NCI-H345 (cell line): ENCODE data around the gene COG2.

Experiments
- DNase-seq: peaks from one replicate; lab custom pipeline; 2025; lab: John Stamatoyannopoulos, UW

COG2 gene

DNA sequence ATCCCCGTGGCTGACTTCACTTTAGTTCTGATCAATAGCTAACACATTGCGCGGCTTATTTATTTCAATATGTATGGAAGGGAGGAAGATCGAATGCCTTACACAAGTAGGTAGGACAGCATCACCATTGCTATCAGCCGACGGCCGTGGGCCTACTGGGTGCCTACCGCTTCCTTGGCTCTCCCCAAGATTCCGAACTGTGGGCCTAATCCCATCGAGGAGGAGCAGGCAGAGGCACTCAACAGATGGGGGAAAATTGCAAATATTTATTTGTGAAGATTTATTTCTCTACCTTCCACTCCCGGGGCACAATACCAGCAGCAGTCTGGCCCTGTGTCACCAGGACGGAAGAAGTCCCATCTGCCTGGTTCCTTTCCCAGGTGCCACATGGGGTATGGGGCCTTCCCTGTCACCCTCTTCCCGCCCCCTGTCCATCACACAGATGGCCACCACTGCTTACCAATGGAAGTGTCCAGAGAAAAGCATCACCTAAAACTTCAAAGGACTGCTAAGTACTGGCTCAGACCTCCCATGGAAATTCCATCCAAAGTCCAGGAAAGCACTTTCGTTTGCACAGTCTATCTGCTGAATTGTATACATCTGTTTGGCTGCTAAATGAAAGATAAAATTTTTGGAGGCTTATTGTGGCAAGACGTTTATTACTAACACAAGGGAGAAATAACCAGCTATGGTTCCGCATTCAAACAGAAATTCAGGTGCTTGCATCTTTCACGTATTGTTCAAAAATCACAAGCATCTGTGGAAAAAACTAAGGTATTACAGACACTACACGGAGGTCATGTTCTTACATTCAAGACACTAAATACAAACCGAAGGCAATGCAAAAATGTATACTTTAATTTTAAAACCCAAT lies 59.9 kb downstream of the COG2 start:
- no peak for DNase-seq

DNA sequence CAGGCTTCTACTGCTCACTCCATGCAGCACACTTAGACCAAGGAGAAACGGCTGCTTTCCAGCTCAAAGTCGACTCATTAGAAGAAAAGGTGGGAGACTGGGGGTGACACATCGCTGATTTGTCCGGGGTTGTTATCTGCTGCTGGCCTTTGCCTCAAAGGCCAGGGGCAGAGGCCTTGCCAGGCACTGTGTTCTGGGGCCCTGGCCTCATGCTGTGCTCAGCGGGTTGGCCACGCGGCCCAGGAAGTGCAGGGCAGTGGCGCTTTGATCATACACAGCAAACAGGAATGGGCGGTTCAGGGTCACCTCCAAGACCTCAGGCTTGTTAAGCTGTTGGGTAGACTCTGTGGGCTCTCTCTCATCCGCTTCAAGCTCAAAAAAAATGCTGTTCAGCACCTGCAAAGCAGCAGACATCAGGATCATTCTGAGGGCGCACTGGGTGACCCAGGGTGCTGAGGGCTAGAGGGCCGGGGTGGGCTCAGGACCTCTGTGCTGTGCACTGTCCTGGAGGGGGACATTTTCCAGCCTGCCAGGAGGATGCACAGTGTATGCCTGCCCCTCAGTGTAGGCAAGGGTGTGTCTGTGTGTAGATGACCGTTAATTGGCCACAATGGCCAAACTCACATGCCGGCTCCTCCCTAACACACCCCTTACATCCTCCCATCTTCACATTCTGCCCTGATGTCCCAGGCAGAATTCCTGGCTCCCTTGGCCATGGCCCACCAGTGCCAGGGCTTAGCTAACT lies 60.8 kb downstream of the COG2 start:
- DNase-seq: no peak

DNA sequence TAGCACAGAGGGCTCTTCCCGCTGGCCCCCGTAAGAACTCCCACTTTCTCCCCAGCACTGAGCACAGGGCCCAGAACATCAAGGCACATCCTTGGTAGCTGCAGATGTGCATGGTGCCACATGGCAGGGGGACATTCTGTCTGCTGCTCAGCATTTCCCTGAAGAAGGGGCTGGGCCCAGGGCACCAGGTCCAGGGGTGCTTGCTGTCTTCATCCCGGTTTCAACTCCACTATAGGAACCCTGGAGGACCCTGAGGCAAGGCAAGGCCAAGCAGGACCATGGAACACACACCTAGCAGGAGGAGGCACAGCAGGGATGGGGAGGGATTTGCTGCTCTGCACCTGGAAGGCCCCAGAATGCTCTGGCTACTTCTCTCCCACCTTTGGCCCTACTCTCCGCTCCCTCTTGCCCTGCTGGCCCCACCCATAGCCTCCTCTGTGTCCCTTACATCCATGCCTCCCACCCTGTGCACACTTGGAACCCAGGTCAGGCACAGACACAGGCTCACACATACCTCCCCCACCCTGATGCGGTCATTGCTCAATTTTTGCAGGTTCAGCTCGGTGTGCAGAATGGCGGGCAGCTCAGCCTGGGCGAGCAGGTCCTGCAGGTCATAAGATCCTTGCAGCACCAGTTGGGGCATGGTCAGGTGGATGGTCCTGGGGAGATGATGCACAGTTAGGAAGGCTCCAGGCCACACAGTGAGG lies 61.6 kb downstream of the COG2 start:
- DNase-seq: no peak

DNA sequence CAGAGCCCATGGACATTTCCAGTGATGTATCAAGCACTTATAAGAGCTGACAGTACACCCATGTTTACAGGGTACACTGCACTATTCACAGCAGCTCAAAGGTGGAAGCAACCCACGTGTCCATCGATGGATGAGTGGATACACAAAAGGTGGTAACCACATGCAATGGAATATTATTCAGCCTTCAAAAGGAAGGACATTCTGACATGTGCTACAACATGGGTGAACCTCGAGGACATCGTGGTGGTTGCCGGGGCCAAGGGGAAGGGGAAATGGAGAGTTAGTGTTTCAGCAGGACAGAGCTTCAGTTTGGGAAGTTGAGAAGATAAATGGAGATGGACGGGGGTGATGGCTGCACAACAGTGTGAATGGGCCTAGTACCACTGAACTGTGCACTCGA lies 62.5 kb downstream of the COG2 start:
- DNase-seq: no peak

DNA sequence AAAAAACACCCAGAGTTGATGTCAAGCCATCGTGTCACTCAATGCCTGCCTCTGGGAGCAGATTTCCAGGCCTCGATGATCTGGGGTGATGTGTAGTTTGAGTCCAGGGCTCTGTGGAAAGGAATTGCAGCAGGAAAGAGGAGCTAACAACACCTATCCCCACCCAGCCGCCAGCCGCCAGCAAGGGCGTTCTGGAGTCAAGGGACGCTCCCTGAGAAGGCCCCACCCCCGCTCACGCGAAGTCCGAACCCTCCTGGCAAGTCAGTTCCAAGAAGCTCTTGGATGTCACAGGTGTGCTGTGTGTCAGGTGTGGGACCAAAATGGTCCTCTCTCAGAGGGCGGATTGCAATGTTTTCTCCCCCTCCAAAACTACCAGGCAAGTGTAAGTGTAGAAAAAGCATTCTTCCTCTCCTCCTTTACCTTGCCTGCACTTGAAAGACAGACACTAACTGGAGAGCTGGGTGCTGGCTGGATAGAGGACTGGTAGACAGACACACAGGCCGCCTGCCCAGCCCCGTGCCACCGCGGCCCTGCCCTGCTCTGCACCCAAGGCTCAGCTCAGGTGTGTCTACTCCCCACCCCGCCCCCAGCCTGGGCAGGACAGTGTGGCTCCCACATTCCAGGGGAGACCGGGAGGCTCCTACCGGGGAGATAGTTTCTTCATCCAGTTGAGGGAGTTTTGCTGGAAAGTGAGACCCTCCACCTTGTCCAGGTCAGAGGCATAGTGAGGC lies 63.2 kb downstream of the COG2 start:
- DNase-seq: no peak

GRCh38 chr1:230706020-230706699 lies 63.9 kb downstream of the COG2 start:
- DNase-seq: no peak

- DNase-seq: no peak
These were observed 64.8 kb downstream of the COG2 start for GRCh38 chr1:230706887-230707731.

GRCh38 chr1:230707732-230708630 lies 65.7 kb downstream of the COG2 start:
- DNase-seq: no peak

DNA sequence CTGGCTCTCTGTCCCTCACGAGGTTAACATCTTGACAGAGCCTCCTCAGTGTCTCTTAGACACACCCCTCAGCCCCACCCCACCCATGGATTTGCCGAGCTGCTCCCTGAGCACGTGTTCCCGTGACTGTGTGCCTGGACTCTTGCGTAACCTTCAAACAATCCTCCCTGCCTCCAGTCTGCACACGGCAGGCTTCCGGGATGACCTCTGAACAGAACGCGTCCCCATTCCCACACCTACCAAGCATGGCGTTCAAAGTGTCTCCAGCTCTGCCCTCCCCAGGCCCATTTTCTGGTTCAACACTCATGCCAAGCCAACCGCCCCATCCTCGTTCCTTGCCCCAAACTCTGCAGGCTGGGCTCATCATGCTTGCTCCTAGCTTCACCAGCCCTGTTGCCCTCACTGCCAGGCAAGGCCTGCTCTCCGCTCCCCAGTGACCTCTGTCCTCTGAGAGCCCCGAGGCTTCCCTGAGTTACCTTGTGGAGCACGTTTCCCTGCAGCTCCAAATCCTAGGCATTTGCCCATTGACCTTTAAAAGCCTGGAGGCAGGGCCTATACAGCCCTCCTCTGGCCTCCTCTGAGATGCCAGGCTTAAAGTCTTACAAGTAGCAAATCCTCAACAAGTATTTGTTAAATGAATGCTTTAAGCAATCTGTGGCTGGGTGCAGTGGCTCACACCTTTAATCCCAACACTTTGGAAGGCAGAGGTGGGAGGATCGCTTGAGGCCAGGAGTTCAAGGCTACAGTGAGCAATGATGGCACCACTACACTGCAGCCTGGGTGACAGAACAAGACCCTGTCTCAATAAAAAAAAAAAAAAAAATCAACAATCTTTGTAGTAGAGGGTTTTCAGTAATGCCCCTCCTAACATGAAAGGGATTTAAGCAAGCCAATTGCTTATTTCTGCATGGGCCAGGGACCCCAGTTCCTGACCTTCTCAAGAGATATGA lies 66.6 kb downstream of the COG2 start:
- no peak for DNase-seq

DNA sequence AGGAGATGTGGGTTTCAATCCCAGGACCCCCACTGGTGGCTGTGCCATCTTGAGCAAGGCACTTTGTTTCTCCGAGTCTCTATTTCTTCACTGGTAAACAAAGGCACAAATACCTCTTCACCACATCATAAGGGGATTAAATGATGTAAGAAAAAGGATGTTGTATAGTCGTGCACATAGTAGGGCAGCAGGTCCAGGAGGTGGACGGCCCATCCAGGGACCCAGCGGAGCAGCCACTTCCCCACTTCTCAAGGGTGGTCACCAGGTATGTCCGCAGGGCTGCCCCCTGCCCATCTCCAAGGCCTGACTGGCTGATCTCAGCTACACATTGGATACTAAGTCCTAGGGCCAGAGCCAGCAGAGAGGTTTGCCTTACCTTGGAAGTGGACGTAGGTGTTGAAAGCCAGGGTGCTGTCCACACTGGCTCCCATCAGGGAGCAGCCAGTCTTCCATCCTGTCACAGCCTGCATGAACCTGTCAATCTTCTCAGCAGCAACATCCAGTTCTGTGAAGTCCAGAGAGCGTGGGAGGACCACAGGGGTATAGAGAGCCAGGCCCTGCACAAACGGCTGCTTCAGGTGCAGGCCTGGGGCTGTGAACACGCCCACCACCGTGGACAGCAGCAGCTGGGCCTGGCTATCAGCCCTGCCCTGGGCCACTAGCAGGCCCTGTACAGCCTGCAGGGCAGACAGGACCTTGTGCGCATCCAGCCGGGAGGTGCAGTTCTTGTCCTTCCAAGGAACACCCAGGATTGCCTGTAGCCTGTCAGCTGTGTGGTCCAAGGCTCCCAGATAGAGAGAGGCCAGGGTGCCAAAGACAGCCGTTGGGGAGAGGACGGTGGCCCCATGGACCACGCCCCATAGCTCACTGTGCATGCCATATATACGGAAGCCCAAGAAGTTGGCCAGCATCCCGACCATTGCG lies 67.6 kb downstream of the COG2 start:
- DNase-seq: no peak

GRCh38 chr1:230710543-230710904 lies 68.2 kb downstream of the COG2 start:
- no peak for DNase-seq

GRCh38 chr1:230711245-230711644 lies 69.0 kb downstream of the COG2 start:
- no peak for DNase-seq

GRCh38 chr1:230712470-230712942 lies 70.2 kb downstream of the COG2 start:
- DNase-seq: no peak

GRCh38 chr1:230713138-230713537 lies 70.9 kb downstream of the COG2 start:
- DNase-seq: no peak

DNA sequence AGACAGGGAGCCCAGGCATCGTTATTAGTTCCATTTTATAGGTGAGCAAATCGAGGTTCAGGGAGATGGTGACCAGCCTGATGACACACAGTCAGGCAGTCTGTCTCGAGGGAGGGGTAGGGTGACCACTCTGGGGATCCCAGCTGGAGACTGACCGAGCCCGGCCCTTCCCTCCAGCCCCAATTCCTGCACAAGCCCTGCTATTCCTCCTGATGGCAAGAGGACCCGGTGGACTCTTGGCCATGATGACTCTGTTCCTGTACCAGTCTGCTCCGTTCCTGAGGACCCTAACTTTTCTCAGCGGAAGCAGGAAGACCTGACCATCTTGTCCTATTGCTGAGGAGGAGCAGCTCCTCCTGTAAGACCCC lies 71.2 kb downstream of the COG2 start:
- DNase-seq: no peak

GRCh38 chr1:230713915-230714764 lies 71.9 kb downstream of the COG2 start, which contains the start of gene AGT:
AGT (minus strand) TSS chr1:230714122; CDS start chr1:230710823, 3,299 bp downstream.
- DNase-seq: no peak
